ENCODE results near the gene SCFD2. TPM values are rescaled to one million over a fixed set of nuclear protein-coding genes. Genes with fewer than 3 reads are reported as not detected.
"Not testable (repeated sequence)": the region's sequence is repeated elsewhere in the genome, so short reads cannot be mapped to it uniquely, and the experiment has no call there.

Gene SCFD2
- polyA plus RNA-seq, 4 donors = 13.3 to 14.3 (median 13.4) TPM

- no peak for DNase-seq (ENCODE audit: low read depth in 4 of 4, low spot score in 3 of 4)
These were observed 92.1 kb downstream of the SCFD2 start for GRCh38 chr4:53273726-53274125.

GRCh38 chr4:53267026-53267425, 98.8 kb downstream of the SCFD2 start:
- DNase-seq (ENCODE audit: low read depth in 4 of 4, low spot score in 3 of 4) = no peak

- DNase-seq (ENCODE audit: low read depth in 4 of 4, low spot score in 3 of 4) = not testable (repeated sequence)
These were observed 109.9 kb downstream of the SCFD2 start for GRCh38 chr4:53255986-53256385.

GRCh38 chr4:53240573-53240972, 125.3 kb downstream of the SCFD2 start:
- DNase-seq (ENCODE audit: low read depth in 4 of 4, low spot score in 3 of 4) = no peak

- DNase-seq (ENCODE audit: low read depth in 4 of 4, low spot score in 3 of 4) = not testable (repeated sequence)
These were observed 127.5 kb downstream of the SCFD2 start for GRCh38 chr4:53238352-53238751.

GRCh38 chr4:53237811-53238210, 128.1 kb downstream of the SCFD2 start:
- not testable (repeated sequence) for DNase-seq (ENCODE audit: low read depth in 4 of 4, low spot score in 3 of 4)

GRCh38 chr4:53236624-53237023, 129.2 kb downstream of the SCFD2 start:
- DNase-seq (ENCODE audit: low read depth in 4 of 4, low spot score in 3 of 4) = not testable (repeated sequence)

GRCh38 chr4:53235547-53235946, 130.3 kb downstream of the SCFD2 start:
- DNase-seq (ENCODE audit: low read depth in 4 of 4, low spot score in 3 of 4) = no peak

- no peak for DNase-seq (ENCODE audit: low read depth in 4 of 4, low spot score in 3 of 4)
These were observed 131.2 kb downstream of the SCFD2 start for GRCh38 chr4:53234669-53235068.

- no peak for DNase-seq (ENCODE audit: low read depth in 4 of 4, low spot score in 3 of 4)
These were observed 131.8 kb downstream of the SCFD2 start for GRCh38 chr4:53234111-53234510.

GRCh38 chr4:53233114-53233795, 132.6 kb downstream of the SCFD2 start:
- no peak for DNase-seq (ENCODE audit: low read depth in 4 of 4, low spot score in 3 of 4)

- no peak for DNase-seq (ENCODE audit: low read depth in 4 of 4, low spot score in 3 of 4)
These were observed 133.5 kb downstream of the SCFD2 start for GRCh38 chr4:53232371-53232770.

- no peak for DNase-seq (ENCODE audit: low read depth in 4 of 4, low spot score in 3 of 4)
These were observed 137.8 kb downstream of the SCFD2 start for GRCh38 chr4:53228036-53228435.

GRCh38 chr4:53227451-53227850, 138.4 kb downstream of the SCFD2 start:
- no peak for DNase-seq (ENCODE audit: low read depth in 4 of 4, low spot score in 3 of 4)

GRCh38 chr4:53221832-53222480, 143.9 kb downstream of the SCFD2 start:
- no peak for DNase-seq (ENCODE audit: low read depth in 4 of 4, low spot score in 3 of 4)

- not testable (repeated sequence) for DNase-seq (ENCODE audit: low read depth in 4 of 4, low spot score in 3 of 4)
These were observed 146.7 kb downstream of the SCFD2 start for GRCh38 chr4:53219148-53219547.

- DNase-seq (ENCODE audit: low read depth in 4 of 4, low spot score in 3 of 4) = no peak
These were observed 157.1 kb downstream of the SCFD2 start for GRCh38 chr4:53208753-53209152.

- DNase-seq (ENCODE audit: low read depth in 4 of 4, low spot score in 3 of 4) = no peak
These were observed 159.9 kb downstream of the SCFD2 start for GRCh38 chr4:53205970-53206369.

GRCh38 chr4:53199356-53199755, 166.5 kb downstream of the SCFD2 start:
- DNase-seq (ENCODE audit: low read depth in 4 of 4, low spot score in 3 of 4) = no peak

- no peak for DNase-seq (ENCODE audit: low read depth in 4 of 4, low spot score in 3 of 4)
These were observed 168.1 kb downstream of the SCFD2 start for GRCh38 chr4:53197772-53198142.

- peak; percentile 75 to 84 (median 82) for DNase-seq (ENCODE audit: low read depth in 4 of 4, low spot score in 3 of 4)
These were observed 168.7 kb downstream of the SCFD2 start for GRCh38 chr4:53196882-53197771.

Data from right renal pelvis (tissue), 4 donors.